ENCODE measurements around the gene TM7SF3.
"Not testable (repeated sequence)": the region's sequence is repeated elsewhere in the genome, so short reads cannot be mapped to it uniquely, and the experiment has no call there.

The TM7SF3 gene

GRCh38 chr12:27014085-27014858 is at the start of gene TM7SF3:
TSS of gene TM7SF3 (minus strand) at chr12:27014384. CDS start at chr12:27014168, 216 bp downstream.
- DNase-seq: peak; percentile 92

- DNase-seq: no peak
Observed at GRCh38 chr12:27063250-27063851, 49.2 kb upstream of the TM7SF3 start.

DNA sequence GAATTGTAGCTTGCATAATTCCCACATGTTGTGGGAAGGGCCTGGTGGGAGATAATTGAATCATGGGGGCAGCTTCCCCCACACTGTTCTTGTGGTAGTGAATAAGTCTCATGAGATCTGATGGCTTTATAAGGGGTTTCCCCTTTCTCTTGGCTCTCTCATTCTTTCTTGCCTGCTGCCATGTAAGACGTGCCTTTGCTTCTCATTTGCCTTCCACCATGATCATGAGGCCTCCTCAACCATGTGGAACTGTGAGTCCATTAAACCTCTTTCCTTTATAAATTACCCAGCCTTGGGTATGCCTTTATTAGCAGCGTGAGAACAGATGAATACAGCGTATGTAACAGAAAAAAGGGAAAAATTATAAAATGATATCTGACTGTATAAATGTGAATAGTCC is 47.1 kb upstream of the TM7SF3 start:
- DNase-seq: no peak

GRCh38 chr12:27060740-27061139 is 46.6 kb upstream of the TM7SF3 start:
- no peak for DNase-seq

- no peak for DNase-seq
Observed at GRCh38 chr12:27057543-27057942, 43.4 kb upstream of the TM7SF3 start.

GRCh38 chr12:27055966-27056365 is 41.8 kb upstream of the TM7SF3 start:
- no peak for DNase-seq

DNA sequence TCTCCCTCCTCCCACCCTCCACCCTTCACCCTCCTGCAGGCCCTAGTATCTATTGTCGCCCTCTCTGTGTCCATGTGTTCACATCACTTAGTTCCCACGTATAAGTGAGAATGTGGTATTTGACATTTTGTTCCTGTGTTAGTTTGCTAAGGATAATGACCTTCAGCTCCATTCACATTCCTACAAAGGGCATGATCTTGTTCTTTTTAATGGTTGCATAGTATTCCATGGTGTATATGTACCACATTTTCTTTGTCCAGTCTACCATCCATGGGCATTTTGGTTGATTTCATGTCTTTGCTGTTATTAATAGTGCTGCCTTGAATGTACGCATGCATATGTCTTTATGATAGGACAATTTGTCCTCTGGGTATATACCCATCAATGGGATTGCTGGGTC is 38.6 kb upstream of the TM7SF3 start:
- DNase-seq: no peak

- no peak for DNase-seq
Observed at GRCh38 chr12:27052176-27052575, 38.0 kb upstream of the TM7SF3 start.

DNA sequence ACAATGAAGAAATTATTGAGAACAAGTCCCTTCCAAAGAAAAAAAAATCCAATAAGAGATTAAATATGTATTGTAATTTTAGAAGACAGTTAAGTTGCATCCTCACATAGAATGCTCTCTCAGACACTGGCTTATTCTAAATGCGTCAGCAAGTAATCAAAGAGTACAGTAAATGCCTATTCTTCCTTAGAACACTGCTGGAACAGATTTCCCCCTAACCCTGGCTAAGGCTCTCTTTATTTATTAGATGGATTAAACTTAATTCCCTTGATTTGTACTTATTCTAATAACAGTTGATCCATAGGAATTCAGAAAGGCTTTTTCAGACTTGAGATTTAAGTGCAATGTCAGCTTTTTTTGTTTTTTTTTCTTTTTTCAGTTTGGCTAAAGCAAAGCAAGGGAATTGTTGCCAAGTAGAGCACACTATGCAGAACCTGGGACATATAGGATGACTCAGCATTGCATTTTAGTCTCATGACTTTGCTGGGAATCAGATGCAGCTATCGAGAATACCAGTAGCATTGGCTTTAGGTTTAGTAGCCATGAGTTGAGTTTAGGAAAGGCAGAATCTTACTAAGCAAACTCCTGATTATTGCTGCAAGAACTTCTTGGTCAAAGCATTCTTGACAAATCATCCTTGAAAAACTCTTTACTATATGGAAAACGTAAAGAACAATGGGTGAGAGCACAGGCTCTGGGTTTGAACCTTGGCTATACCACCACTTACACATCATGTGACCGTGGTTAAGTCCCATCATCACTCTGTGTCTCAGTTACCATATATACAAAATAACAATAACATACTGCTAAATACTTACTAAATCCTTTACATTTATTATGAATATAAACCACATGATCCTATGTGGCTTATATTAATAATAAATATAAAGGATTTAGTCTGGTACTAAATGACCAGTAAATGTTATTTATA is 34.9 kb upstream of the TM7SF3 start:
- no peak for DNase-seq

DNA sequence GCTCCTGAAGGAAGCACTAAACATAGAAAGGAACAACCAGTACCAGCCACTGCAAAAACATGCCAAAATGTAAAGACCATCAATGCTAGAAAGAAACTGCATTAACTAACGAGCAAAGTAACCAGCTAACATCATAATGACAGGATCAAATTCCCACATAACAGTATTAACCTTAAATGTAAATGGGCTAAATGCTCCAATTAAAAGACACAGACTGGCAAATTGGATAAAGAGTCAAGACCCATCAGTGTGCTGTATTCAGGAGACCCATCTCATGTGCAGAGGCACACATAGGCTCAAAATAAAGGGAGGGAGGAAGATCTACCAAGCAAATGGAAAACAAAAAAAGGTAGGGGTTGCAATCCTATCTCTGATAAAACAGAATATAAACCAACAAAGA is 27.8 kb upstream of the TM7SF3 start:
- DNase-seq: not testable (repeated sequence)

DNA sequence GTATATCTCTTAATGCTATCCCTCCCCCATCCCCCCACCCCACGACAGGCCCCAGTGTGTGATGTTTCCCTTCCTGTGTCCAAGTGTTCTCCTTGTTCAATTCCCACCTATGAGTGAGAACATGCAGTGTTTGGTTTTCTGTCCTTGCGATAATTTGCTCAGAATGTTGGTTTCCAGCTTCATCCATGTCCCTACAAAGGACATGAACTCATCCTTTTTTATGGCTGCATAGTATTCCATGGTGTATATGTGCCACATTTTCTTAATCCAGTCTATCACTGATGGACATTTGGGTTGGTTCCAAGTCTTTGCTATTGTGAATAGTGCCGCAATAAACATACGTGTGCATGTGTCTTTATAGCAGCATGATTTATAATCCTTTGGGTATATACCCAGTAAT is 26.5 kb upstream of the TM7SF3 start:
- not testable (repeated sequence) for DNase-seq

- peak; percentile 61 for DNase-seq
Observed at GRCh38 chr12:27034607-27035293, 20.6 kb upstream of the TM7SF3 start.

- DNase-seq: no peak
Observed at GRCh38 chr12:27032679-27033078, 18.5 kb upstream of the TM7SF3 start.

- no peak for DNase-seq
Observed at GRCh38 chr12:27031531-27031930, 17.3 kb upstream of the TM7SF3 start.

- no peak for DNase-seq
Observed at GRCh38 chr12:27026257-27026656, 12.1 kb upstream of the TM7SF3 start.

- DNase-seq: no peak
Observed at GRCh38 chr12:27025116-27025515, 10.9 kb upstream of the TM7SF3 start.

DNA sequence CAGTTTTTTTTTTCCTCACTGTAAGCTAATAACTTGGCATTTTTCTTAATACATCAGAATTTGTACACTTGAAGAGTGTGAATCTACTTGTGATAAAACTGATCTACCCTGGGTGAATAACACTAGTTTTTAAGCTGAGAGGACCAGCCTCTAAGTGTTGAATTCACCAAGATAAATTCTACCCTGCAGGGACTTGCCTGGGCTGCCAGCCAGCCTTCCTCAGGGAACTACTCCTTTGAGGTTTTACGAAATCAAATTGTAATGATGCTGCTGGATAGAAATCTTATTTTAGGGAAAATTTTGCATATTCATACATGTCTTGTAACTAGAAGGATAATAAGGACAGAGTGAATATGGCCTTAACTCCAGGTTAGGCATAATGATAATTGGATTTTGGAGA is 10.1 kb upstream of the TM7SF3 start:
- DNase-seq: no peak

DNA sequence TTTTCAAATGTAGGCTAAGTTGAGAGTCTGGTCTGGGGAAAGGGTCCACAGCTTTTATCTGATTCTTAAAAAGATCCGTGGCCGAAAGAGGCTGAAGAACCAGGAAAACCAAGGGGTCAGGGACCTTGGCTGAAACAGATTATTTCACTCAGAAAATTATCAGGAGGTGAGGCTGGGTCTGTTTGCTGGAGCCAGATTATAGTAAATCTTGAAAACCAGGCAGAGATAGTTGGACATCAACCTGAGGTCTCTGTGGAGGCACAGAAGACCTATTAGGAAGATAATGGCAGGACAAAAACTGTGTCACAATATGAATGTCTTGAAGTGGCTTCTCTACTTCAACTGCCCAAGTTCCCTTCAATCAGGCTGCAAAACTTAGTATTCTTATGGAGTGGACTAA is 6.6 kb upstream of the TM7SF3 start:
- no peak for DNase-seq

GRCh38 chr12:27018037-27018436 is 3.9 kb upstream of the TM7SF3 start:
- no peak for DNase-seq

DNA sequence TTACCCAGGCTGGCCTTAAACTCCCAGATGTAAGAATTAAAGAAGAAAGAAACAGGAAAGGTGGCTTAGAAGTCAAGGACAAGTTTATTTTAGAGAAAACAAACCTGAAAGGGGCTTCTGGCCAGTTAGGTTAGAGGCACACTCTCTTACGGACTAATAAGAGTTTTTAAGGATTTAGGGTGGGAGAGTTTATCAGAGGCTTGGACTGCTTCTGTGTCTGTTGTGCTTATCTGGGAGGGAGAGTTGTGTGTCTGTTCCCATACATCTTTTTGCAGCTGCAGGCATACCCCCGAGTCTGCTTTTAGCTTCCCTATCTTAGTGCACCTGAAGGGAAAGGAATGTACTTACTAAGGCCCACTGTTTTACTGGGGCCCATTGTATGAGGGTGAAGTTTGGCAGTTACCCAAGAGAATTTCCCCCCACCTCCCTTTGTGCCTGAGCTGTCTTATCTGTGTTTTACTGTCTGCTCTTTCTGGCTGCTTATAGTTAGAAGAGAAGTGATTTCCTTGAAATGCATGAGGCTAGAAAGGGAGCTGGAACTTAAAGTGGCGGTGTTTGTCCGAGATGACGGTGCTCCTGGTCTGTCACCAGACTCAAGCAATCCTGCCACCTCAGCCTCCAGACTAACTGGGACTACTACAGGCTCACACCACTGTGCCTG is 3.1 kb upstream of the TM7SF3 start:
- not testable (repeated sequence) for DNase-seq

- DNase-seq: no peak
Observed at GRCh38 chr12:27015730-27016076, 1.5 kb upstream of the TM7SF3 start.
